GM10248 (cell line): ENCODE data around the gene VAPA.
A peak's percentile ranks its signal among the peaks of the same experiment; 100 is the strongest.

ENCODE experiments used
- CTCF ChIA-PET: fragments of 300-600 bp; sonication (Branson Sonifier 250); formaldehyde crosslinking; extraction: SDS; loops from one replicate; lab custom pipeline; 2021; ENCODE audit warnings: antibody characterized with exemption; lab: Yijun Ruan, JAX
- POLR2A ChIA-PET: fragments of 350-650 bp; sonication (Branson Sonifier 250); formaldehyde crosslinking; extraction: SDS; loops from one replicate; lab custom pipeline; 2020; ENCODE audit warnings: antibody characterized with exemption; lab: Yijun Ruan, JAX
- DNase-seq: peaks from one replicate; pipeline ENCODE4 v3.0.0; 2012; ENCODE audit errors: extremely low spot score
- CTCF ChIP-seq: IDR thresholded peaks from 2 replicates; pipeline ENCODE4 v1.5.1; 2012; ENCODE audit warnings: mild to moderate bottlenecking, low read depth; ENCODE audit errors: extremely low read depth, missing control alignments, control extremely low read depth

The VAPA gene

GRCh38 chr18:9949861-9950260 lies 36.0 kb downstream of the VAPA start:
- no peak for TF ChIP-seq CTCF
- ChIA-PET CTCF (interaction anchor here (0.8 to 2.5 kb wide), 6 partner anchors 10 to 568 kb away, joined by 3 to 8 read pairs (median 3); no protein-coding TSS in a partner anchor), POLR2A (no interaction called here)
- no peak for DNase-seq

- ChIA-PET CTCF (interaction anchor here (0.7 to 2.5 kb wide), 7 partner anchors 10 to 568 kb away, joined by 3 to 8 read pairs (median 3); no protein-coding TSS in a partner anchor), POLR2A (interaction anchor here (1.1 kb wide), 1 partner anchor 18 kb away, joined by 3 read pairs; no protein-coding TSS in a partner anchor)
- TF ChIP-seq CTCF = no peak
- no peak for DNase-seq
Observed at GRCh38 chr18:9950289-9951016, 36.6 kb downstream of the VAPA start.

GRCh38 chr18:9951022-9951859 lies 37.4 kb downstream of the VAPA start:
- CTCF ChIA-PET = interaction anchor here (0.7 to 2.5 kb wide), 7 partner anchors 9 to 568 kb away, joined by 3 to 8 read pairs (median 4); no protein-coding TSS in a partner anchor
- TF ChIP-seq CTCF = peak; percentile 51
- POLR2A ChIA-PET = interaction anchor here (1.1 kb wide), 1 partner anchor 18 kb away, joined by 3 read pairs; no protein-coding TSS in a partner anchor
- peak; percentile 19 for DNase-seq

GRCh38 chr18:9952633-9953416 lies 39.0 kb downstream of the VAPA start:
- ChIA-PET POLR2A (no interaction called here), CTCF (interaction anchor here (1.6 kb wide), 1 partner anchor 567 kb away, joined by 4 read pairs; no protein-coding TSS in a partner anchor)
- no peak for DNase-seq
- no peak for TF ChIP-seq CTCF

GRCh38 chr18:9958861-9959399 lies 45.1 kb downstream of the VAPA start:
- no peak for TF ChIP-seq CTCF

More at GRCh38 chr18:9958861-9959399, 45.1 kb downstream of the VAPA start:
- no peak for DNase-seq
- POLR2A ChIA-PET = no interaction called here
- CTCF ChIA-PET = interaction anchor here (0.8 to 2.8 kb wide), 6 partner anchors 10 to 568 kb away, joined by 3 to 13 read pairs (median 3); no protein-coding TSS in a partner anchor
